Measurements from ENCODE around the gene KMT2E.

GRCh38 chr7:104969183-104969582 lies 44.8 kb upstream of the KMT2E start:
- no peak for TF ChIP-seq CTCF (IDR thresholded peaks at IDR 0.05)
- TF ChIP-seq POLR2A (IDR thresholded peaks at IDR 0.05) = no peak
